ENCODE results near the gene ARPC5.

The ARPC5 gene

GRCh38 chr1:183598386-183598785 lies 37.2 kb downstream of the ARPC5 start:
- TF ChIP-seq, protein P1, sequence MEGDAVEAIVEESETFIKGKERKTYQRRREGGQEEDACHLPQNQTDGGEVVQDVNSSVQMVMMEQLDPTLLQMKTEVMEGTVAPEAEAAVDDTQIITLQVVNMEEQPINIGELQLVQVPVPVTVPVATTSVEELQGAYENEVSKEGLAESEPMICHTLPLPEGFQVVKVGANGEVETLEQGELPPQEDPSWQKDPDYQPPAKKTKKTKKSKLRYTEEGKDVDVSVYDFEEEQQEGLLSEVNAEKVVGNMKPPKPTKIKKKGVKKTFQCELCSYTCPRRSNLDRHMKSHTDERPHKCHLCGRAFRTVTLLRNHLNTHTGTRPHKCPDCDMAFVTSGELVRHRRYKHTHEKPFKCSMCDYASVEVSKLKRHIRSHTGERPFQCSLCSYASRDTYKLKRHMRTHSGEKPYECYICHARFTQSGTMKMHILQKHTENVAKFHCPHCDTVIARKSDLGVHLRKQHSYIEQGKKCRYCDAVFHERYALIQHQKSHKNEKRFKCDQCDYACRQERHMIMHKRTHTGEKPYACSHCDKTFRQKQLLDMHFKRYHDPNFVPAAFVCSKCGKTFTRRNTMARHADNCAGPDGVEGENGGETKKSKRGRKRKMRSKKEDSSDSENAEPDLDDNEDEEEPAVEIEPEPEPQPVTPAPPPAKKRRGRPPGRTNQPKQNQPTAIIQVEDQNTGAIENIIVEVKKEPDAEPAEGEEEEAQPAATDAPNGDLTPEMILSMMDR (IDR thresholded peaks at IDR 0.05; ENCODE audit: low read depth, low read length), result no peak
- TF ChIP-seq POLR2A (IDR thresholded peaks at IDR 0.05; ENCODE audit: extremely low read depth, insufficient read length) (no peak), MYC (IDR thresholded peaks at IDR 0.05; ENCODE audit: low read depth, low read length) (no peak), MAX (IDR thresholded peaks at IDR 0.05; ENCODE audit: low read depth, low read length) (no peak)
- no peak for DNase-seq (ENCODE audit: low read depth)
- no peak overlapping the region for H3K4me3 ChIP-seq (ENCODE audit: low read depth, low read length)

GRCh38 chr1:183597656-183598347 lies 37.8 kb downstream of the ARPC5 start:
- no peak for TF ChIP-seq POLR2A (IDR thresholded peaks at IDR 0.05; ENCODE audit: extremely low read depth, insufficient read length)
- TF ChIP-seq, protein P1 (IDR thresholded peaks at IDR 0.05; ENCODE audit: low read depth, low read length), result no peak
- TF ChIP-seq MYC (IDR thresholded peaks at IDR 0.05; ENCODE audit: low read depth, low read length), result no peak
- TF ChIP-seq MAX (IDR thresholded peaks at IDR 0.05; ENCODE audit: low read depth, low read length), result no peak
- H3K4me3 ChIP-seq (ENCODE audit: low read depth, low read length), result no peak overlapping the region
- DNase-seq (ENCODE audit: low read depth), result no peak

GRCh38 chr1:183596500-183596899 lies 39.1 kb downstream of the ARPC5 start:
- TF ChIP-seq, protein P1 (IDR thresholded peaks at IDR 0.05; ENCODE audit: low read depth, low read length), result no peak
- no peak for TF ChIP-seq MAX (IDR thresholded peaks at IDR 0.05; ENCODE audit: low read depth, low read length)
- no peak for TF ChIP-seq POLR2A (IDR thresholded peaks at IDR 0.05; ENCODE audit: extremely low read depth, insufficient read length)
- TF ChIP-seq MYC (IDR thresholded peaks at IDR 0.05; ENCODE audit: low read depth, low read length), result no peak
- DNase-seq (ENCODE audit: low read depth), result no peak
- H3K4me3 ChIP-seq (ENCODE audit: low read depth, low read length), result no peak overlapping the region

DNA sequence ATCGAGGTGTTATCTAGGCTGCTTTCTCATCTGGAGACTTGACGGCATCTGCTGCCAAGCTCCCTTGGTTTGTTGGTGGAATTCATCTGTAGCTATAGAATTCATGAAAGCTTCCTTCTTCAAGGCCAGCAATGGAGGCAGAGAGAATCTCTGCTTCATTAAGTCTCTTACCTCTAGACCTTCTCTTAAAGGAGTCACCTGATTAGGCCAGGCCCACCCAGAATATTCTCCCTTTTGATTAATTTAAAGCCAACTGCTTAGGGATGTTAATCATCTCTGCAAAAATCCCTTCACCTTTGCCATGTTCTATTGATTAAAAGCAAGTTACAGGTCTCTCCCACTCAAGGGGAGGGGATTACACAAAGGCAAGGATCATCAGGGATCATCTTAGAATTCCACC lies 40.0 kb downstream of the ARPC5 start:
- no peak overlapping the region for H3K4me3 ChIP-seq (ENCODE audit: low read depth, low read length)
- no peak for DNase-seq (ENCODE audit: low read depth)
- TF ChIP-seq MAX (IDR thresholded peaks at IDR 0.05; ENCODE audit: low read depth, low read length), result no peak
- TF ChIP-seq MYC (IDR thresholded peaks at IDR 0.05; ENCODE audit: low read depth, low read length), result no peak
- TF ChIP-seq, protein P1 (IDR thresholded peaks at IDR 0.05; ENCODE audit: low read depth, low read length), result no peak
- no peak for TF ChIP-seq POLR2A (IDR thresholded peaks at IDR 0.05; ENCODE audit: extremely low read depth, insufficient read length)

- TF ChIP-seq, protein P1 (IDR thresholded peaks at IDR 0.05; ENCODE audit: low read depth, low read length), result no peak
- no peak for TF ChIP-seq MYC (IDR thresholded peaks at IDR 0.05; ENCODE audit: low read depth, low read length)
- no peak for TF ChIP-seq POLR2A (IDR thresholded peaks at IDR 0.05; ENCODE audit: extremely low read depth, insufficient read length)
- no peak for TF ChIP-seq MAX (IDR thresholded peaks at IDR 0.05; ENCODE audit: low read depth, low read length)
- DNase-seq (ENCODE audit: low read depth), result peak; percentile 51
These were observed 42.2 kb downstream of the ARPC5 start for GRCh38 chr1:183593356-183593755.

More at GRCh38 chr1:183593356-183593755, 42.2 kb downstream of the ARPC5 start:
- no peak overlapping the region for H3K4me3 ChIP-seq (ENCODE audit: low read depth, low read length)
